GM21528 (cell line): ENCODE data around the gene NRP1.

Experiments
- ATAC-seq: cut with Tn5 transposase; IDR thresholded peaks from one replicate; pipeline ENCODE4 v1.9.1; 2021; ENCODE audit warnings: mild to moderate bottlenecking, moderate library complexity; ENCODE audit not compliant: unreplicated experiment, low FRiP score

Gene NRP1

DNA sequence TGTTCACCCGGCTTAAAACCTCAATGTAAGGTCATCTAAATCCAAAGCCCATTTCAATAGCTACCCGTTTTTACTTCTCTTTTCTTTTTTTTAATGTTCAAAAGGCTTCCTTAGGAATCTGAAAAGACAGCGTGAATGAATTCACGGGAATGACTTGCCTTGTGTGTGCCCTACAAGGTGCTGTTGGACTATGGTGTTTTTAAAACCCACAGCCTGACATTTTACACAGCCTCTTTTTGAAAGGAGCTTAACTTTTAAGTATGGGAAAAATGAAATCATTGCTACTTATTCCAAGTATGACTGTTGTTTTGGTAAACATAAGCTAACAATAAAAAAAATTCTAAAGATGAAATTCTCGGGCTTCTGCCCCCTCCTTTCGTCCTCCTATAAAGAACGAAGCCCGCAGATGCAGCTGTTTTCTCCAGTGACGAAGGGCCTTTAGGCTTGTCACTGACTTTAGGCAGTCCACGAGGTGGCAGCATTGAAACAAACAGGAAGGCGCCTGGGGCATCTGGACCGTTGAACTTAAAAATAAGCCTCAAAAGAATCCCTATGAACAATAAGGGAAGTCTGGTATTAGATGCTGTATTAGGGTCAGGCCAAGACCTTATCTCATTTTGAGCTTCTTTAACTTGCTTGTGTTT is 141.3 kb downstream of the NRP1 start:
- ATAC-seq, result no peak

DNA sequence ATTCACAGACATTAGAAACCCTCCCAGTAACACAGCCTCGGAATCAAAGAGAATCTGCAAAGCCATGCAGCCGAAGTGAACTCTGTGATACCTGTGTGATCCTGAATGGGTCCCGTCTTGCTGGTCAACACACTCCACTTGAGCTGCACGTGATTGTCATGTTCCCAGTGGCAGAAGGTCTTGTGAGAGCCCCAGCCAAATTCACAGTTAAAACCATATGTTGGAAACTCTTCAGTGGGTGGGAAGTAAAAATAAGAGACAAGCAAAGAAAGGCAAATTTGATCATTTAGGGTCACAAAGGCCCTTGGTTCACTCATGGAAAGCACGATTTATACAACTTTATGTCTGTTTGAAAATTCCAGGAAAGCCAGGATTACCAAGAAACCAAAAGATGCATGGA is 142.3 kb downstream of the NRP1 start:
- no peak for ATAC-seq

DNA sequence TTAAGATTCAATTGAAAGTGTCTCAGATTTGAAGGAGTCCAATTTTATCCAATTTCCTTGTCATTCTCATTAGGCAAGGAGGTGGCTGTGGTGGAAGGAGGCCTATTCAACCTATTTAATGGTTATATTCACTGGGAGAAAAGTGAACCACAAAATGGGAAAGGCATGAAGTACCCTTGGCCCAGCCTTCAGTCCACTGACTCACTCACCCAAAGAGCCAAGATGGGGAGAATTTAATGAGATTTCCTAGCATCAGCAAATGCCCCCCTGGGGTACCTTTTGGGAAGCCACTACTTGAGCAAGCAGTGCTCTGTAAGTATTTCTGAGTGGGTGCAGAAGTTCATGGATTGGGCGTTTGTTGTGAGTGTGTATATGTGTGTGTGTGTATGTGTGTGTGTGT is 144.1 kb downstream of the NRP1 start:
- no peak for ATAC-seq

DNA sequence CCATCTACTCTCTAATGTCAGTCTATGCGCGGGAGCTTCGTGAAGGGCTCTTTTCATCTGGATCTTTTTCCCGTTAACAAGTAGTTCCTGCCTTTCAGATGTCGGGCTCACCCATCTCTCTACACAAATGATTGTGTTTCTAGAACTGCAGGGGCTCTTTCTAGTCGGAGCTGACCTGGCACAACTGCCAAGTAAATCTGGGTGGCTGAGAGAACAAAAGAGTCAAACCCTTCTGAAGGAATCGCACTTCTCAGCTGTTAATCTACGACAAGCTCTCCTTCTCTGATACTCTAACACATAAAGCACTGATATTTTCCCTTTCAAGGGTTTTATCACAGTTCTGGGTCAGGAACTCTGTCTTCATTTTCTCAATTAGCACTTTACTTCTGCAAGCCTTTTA is 144.7 kb downstream of the NRP1 start:
- no peak for ATAC-seq

DNA sequence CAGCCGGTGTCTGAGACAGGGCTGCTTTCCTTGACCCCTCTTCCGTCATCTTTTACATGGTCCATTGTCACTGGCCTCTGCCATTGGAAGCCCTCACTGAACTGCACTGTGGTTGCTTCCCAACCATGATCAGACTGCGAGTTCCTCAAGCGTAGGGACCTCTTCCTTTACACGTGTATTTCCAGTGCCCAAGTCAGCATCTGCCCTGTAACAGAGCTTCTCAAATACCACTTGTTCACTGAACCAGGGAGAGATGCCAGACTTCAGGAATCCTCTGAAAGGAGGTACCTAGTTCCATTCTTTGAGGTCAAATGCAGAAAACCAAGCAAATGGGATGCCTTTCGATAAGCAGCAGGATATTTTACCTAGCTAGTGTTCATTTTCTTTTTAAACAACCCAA is 145.1 kb downstream of the NRP1 start:
- no peak for ATAC-seq

DNA sequence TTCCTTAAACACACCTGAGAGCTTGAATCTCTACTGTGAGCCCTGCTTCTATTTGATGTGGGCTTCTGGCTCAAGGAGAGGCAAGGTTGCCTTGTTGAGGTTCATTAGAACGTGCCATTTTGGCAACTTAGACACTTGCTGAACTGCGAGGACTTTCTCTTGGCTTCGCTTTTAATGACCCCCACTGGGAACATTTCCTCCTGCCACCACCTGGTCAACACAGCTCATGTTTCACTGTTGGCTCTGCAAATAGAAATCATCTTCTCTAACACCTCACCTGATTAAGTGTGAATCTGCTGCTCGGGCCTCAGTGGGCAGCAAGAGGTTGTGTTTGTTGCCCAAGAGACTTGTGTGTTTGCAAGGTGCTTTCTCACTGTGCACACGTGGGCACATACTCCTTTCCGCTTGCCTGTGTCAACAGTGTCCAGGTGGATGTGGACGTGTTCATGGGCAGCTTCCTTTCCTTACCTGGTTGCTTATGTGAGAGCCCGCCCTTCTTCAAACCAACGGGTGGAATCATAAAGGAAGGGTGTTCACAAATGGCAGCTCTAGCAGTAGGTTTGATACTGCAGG is 147.0 kb downstream of the NRP1 start:
- no peak for ATAC-seq

DNA sequence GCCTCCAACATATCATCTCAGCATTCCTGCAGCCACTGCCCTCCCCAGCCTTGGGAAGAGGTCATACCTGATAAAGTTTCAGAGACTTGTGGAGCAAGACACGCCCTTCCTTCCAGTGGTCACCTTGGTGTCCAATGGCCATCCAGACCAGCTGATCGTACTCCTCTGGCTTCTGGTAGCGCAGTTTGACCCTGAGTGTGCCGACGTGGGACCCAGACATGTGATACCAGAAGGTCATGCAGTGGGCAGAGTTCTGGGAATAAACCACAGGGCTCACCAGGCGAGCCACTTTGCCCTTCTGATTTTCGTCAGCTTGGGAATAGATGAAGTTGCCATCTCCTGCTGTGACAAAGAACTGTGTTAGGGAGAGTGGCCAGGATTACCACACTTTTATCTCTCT is 148.3 kb downstream of the NRP1 start:
- ATAC-seq, result no peak

DNA sequence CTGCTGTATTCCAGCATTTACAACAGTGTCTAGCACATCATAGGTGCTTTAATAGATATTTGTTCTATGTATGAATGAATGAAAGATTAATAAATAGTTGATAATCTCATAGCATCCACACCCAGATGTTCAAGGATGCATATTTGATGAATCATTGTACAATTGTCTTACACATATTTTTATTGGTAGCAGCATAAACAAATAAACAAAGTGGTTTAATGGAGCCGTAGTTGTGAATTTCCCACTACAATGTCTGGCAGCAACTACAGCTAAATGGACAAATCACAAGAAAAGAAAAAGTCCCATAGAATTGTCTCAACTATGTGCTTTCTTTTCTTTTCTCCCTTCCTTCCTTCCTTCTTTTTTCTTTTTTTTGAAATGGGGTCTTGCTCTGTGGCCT is 150.8 kb downstream of the NRP1 start:
- no peak for ATAC-seq

DNA sequence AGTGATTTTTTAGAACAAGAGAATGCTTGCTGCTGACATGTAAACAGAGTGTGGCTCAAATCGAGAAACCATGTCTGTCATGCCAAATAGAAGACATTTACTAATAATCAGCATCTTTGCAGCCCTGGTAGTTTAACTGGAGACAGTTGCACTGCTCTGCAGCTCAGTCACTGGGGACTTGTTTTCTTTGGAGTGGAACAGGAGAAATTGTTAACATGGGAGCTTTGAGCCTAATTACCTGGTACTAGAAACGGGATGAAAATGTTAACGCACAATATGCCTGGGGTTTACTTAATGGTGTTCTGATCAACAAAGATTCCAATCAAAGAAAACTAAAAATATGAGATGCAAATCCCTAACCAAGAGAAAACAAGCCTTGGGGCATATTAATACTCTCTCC is 153.5 kb downstream of the NRP1 start:
- no peak for ATAC-seq

DNA sequence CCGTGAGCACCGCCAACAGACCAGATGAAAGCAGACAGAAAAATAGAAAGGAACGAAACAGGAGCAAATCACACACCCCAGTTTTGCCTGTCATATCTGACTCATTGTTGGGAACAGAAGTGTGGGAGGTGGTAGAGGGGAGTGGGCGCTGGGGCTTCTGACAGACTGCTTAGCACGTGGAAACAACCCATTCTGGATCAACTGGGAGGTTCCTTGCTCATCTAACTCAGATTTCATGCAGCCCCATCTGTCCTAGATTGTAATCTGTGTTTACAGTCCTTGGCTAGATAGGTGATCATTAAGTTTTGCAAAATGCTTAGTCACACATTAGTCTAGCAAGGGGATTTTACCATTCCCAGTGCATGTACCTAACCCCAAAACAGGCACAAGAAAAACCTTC is 154.1 kb downstream of the NRP1 start:
- ATAC-seq, result no peak

DNA sequence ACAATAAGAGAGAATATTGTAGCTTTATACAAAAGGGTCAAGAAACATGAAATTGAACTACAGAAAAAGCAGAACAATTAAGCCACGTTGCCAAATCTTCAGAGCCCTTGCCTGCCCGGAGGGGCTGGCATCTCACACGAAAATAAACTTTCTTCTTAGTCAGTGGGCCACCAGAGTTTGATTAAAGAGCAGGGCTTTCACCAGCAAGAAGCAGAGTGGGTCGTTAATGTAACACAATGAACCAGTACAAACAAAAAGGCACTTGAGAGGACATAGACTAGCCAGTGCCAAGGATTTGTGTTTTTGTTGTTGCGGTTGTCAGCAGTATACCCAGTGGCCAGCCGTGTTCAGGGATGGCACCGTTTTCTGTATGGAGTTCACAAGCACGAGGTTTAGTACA is 155.4 kb downstream of the NRP1 start:
- ATAC-seq, result no peak

DNA sequence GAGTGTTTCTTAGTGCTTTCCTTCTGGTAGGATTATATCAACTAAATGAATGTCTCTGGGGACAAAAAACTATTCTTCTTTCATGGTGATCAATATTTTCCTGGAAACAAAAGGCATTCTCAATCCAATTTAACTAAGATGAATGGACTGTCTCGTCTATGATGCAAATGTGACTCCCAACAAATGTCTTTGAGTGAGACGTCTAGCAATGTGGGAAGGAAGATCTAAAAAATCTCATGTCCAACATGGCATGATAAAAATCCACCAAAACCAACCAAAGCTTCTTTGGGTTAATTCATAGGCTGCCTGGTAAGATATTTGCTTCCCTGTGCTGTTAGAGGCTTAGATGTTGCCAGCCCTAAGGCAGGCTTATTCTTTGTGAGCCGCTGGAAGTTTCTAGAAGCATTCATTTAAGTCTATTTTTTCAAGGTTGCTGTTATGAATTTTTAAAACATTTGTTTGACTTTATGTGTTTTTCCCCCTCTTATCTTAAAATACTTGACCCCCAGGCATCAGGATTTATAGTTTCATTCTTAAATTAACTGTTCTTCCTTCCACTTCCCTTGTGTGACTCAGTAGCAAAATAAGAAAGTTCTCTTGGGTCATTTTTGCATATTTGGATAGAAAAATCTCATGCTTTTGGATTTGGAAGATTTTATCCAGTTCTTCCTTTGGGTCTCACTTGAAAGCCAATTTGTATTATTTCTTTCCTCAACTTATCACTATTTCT is 156.3 kb downstream of the NRP1 start:
- no peak for ATAC-seq

DNA sequence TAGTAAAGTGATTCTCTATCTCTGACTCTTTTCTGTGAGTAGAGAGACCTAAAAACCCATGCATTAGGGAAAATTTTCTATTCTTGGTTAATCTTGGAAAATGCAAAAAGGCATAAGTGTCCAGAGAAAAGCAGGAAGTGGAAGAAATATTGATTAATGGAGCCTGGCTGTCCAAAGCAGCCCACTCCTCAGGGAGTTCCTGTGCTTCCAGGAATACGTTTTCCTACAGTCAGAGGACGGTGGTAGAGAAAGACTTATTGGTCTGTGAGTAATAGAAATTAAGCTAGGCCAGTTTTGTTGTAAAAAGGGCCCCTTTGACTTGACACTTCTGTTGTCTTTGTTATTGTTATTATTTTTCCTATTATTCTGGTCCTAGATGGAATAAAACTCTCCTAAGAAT is 157.8 kb downstream of the NRP1 start:
- ATAC-seq, result no peak

DNA sequence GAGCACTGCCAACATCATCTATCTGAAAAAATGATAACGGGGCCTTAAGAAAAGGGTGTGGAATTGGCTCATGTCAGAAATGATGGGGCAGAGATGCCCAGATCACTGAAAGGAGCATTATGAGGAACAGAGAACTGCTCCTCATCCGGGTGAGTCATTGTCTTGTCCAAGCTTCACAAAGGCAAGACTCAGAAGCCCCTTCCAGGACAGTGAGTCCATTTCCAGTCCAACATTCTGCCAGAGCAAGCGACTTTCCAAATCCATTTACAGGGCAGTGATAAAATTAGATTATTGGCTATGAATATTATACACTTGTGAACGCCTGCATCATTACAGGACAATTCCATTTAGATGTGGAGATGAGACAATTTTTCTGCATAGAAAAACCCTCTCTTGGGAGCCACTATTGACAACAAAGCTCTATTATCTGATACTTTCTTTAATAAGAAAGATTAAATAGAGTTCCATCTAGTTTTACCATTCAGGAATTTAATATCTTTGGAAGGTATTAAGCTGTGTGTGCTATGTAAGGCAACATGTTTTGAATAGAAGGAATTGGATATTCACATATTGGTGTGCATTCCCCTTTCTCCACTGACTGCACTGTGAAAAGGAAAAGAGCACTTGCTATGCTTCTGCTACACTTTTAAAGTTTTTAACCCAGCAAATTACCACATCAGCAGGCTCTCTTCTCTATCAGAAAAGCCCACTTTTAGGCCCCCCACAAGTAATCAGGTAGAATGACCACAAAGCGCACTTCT is 159.6 kb downstream of the NRP1 start:
- no peak for ATAC-seq

DNA sequence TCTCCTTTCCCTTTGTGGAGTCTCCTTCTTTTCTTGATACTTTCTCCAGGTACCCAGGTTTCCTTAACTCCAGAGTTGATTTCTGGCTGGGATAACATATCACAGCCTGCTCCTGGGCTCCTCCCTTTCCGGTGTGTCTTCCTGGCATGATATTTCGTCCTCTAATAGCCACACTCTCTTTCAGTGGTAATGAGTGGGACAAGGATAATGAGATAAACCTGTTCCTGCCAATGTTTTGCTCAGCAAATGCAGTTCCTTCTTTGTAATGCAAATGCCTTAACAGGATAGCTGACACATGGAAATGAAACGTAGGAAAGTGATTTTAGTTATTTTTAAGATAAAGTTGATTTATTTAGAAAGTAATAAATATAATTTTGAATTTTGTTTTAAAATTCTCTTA is 168.6 kb downstream of the NRP1 start:
- no peak for ATAC-seq

DNA sequence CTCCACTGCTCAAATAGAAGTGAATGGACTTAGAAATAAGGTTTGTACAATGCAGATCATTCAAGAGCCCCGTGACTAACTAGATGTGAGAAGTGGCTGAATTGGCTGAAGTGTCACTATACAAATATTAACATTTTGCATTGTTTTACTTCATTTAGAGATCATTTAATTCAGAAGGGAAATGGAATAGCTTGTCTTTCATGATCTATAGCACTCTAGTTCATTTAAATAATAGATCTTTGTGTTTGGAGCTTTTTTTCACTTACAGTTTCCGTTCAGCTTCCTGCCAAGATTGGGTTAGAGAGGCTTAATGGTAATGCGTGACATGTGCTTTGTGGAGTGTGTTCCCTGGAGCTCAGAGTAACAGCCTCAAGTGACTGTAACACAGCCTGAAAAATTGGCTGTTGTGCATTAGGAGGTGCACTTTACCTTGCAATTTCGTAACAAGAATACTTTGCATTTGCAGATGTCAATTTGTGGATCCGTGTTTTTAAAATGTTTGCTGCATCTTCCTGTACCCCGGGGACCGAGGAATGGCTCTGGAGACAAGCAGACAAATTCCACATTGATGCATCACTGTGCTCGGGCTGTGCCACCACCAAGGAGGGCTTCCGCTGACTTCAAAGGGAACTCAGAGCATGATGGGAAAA is 170.3 kb downstream of the NRP1 start:
- no peak for ATAC-seq

DNA sequence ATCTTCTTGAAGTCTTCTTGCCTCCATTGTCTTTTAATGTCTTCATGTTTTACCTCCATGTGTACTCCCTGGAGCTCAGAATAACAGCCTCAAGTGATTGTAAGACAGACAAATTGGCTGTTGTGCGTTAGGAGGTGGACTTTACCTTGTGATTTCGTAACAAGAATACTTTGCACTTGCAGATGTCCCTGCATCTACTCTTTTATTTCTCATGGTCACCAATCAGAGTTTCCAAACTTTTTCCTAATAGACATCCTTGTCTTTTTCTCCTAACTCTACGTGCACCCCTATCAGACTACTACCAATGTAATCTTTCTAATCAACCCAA is 172.3 kb downstream of the NRP1 start:
- no peak for ATAC-seq

DNA sequence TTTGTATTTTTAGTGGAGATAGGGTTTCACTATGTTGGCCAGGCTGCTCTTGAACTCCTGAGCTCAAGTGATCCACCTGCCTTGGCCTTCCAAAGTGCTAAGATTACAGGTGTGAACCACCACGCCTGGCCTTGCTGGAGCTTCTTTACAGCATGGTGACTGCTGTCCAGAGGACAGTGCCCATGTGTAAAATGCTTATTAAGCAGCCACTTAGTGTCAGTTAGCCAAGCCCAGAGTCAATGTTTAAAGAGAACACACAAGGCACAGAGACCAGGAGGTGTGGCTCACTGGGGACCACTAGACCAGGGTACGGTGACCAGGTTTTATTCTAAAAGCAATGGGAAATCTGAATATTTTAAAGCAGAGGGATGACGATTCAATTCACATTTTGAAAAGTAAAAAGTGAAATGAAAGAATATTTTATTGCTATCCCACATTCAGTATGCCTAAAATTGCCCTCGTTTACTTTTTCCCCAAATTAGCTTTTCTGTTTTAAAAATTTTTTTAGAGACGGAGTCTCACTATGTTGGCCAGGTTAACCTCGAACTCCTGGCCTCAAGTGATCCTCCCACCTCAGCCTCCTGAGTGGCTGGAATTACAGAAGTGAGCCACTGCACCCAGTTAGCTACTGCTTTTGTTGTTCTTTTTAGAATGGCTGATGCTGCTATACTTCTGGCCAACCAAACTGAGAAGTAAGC is 172.8 kb downstream of the NRP1 start:
- no peak for ATAC-seq

DNA sequence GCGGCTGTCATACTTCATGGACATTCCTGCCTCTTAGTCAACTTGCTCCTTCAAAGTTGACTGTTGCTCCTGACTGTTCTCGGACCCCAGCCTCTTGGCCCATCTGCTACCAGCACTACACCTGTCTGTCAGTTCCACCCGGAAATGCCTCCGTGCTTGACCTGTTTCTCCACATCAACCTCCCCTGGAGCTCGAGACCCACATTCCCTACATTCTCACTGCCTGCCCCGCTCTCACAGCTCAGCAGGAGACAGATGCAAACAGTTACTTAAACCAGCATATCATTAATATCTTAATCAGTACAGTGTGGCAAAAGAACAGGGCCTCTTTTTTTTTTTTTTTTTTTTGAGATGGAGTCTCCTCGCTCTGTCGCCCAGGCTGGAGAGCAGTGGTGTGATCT is 174.3 kb downstream of the NRP1 start:
- ATAC-seq, result no peak

DNA sequence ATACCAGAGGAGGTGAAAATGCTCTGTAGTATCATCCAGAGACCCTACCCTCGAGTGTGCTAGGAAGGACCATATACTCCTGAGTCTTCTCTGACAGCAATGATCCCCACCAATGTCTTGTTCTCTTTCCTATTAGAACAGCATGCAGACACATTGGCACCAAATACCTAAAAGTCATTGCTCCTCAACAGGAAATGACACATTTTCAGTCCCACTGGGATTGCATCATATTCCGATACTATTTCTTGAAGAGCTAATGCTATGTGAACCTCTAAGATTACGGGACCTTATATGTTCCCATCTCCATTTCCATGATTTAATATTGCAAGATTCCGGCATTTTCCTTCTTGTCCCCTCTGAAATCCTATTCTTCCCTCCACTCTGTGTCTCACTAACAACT is 177.4 kb downstream of the NRP1 start:
- ATAC-seq, result no peak
